HG02870 (cell line): ENCODE results near the gene CCDC191.

Experiments
- ATAC-seq: cut with Tn5 transposase; IDR thresholded peaks from one replicate; pipeline ENCODE4 v1.9.1; 2021; ENCODE audit warnings: mild to moderate bottlenecking, moderate library complexity; ENCODE audit not compliant: unreplicated experiment

Gene CCDC191

GRCh38 chr3:113966172-113966571 is 90.2 kb downstream of the CCDC191 start:
- no peak for ATAC-seq

DNA sequence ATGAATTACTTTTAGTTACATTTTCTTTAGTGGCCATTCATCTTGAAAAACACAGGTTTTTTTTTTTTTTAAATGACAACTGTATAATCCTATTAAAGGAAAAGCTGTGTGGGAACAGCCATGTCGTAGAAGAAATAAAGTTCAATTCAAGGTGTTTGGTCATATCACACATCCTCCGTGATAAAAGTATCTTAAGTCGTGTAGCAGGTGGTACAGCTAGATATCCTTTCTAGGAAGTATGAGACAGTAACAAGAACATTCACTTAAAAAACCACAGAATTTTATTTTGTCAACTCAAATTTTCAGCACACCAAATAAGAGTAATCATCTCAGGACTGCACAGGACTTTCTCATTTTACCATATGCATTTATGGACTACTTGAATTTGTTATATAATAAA is 92.4 kb downstream of the CCDC191 start:
- no peak for ATAC-seq

DNA sequence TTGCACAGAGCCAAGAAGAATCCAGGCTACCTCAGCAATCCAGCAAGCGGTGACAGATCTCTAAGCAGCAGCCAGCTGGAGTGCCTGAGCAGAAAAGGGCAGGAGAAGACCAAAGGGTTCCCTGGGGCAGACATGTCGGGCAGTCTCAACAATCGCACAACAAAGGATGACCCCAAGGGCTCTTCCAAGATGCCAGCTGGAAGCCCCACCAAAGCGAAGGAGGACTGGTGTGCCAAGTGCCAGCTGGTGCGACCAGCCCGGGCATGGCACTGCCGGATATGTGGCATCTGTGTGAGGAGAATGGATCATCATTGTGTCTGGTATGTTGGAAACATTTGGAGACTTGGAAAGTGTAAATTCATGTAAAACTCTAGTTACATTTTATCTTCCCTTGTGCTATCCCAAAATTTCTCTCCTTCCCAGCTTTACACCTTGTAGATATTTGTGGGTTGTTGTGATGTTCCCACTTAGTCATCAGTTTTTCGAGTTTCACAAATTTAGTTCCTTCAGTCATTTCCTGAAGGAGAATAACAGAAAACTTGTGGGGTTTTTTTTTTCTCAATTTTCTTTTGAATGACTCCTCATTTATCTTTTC is 102.1 kb downstream of the CCDC191 start:
- ATAC-seq, result no peak

DNA sequence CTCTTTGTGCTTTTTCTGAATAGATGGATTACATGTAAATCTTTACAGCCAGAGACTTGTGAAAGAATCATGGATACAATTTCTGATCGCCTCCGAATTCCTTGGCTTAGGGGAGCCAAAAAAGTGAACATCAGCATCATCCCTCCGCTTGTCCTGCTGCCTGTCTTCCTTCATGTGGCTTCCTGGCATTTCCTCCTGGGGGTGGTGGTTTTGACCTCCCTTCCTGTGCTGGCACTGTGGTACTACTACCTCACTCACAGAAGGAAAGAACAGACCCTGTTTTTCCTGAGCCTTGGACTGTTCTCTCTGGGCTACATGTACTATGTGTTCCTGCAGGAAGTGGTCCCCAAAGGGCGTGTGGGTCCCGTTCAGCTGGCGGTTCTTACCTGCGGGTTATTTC is 102.6 kb downstream of the CCDC191 start:
- no peak for ATAC-seq

- ATAC-seq, result no peak
These were observed 103.4 kb downstream of the CCDC191 start for GRCh38 chr3:113952921-113953320.

- ATAC-seq, result peak; percentile 36
These were observed 108.1 kb downstream of the CCDC191 start for GRCh38 chr3:113948015-113948917.

DNA sequence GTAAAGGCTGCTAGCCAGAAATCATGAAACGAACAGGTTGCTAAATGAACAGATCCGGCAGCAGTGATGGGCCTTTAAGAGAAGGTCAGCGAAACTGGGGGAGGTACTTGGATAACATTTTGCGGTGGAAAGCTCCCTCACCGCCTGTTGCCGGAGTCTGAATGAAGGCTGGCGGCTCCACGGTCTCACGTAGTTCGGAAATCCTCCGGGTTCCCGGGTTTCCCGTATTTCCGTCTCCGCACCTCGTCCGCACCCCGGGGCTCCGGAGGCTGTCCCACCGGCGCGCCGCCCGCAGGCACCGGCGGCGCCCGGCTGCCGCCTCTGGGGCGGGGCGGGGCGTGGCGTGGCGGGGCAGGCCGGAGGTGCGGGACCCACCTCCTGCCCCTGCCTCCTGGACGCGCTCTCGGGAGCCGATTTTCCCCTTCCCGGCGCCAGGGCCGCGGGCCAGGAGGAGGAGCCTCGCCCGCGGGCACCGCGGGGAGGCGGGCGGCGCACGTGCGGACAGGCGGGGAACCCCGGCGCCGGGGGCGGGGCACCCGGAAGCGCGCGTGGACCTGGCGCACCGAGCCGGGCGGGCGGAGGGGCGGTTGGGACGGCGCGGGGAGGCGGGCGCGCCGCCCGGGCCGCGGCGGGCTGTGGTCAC is 108.8 kb downstream of the CCDC191 start, which contains the start of gene ZDHHC23:
Gene ZDHHC23, plus strand, starts transcription at position 642 of the 643 bp plus-strand sequence. CDS start 790 bp downstream, outside the sequence.
- ATAC-seq, result peak; percentile 72

DNA sequence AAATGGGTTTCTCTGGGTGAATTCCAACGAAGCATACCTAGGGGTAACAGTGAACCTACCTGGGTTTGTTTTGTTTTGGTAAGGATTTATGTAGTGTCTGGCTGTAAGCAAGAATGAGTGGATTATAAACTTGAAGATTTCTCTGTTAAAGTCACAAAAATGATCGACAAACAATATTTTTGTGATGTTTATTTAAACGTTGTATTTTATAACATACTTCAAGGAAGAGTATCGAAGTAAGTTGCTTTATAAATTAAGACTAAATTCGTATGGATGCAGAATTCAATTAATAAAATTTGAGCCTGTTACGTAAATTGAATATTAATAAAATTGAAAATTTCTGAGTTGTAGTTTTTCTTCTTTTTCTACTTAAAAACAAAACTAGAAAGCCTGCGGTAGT is 109.5 kb downstream of the CCDC191 start:
- ATAC-seq, result no peak

GRCh38 chr3:113927556-113927955 is 128.8 kb downstream of the CCDC191 start:
- ATAC-seq, result no peak

GRCh38 chr3:113914646-113915045 is 141.7 kb downstream of the CCDC191 start:
- no peak for ATAC-seq
